Measurements from ENCODE around the gene ETS1. TPM values are rescaled to one million over a fixed set of nuclear protein-coding genes. Genes with fewer than 3 reads are reported as not detected.

ETS1 gene
- total RNA-seq, 1 experiment from 2014 or later: 53.8 TPM

GRCh38 chr11:128494418-128495332 lies 92.7 kb downstream of the ETS1 start:
- H3K4me3 ChIP-seq: no peak overlapping the region
- no peak overlapping the region for H3K27ac ChIP-seq
- H3K36me3 ChIP-seq: peaks cover 37% of the 10 kb centered on the region
- no peaks in the 10 kb centered on the region for H3K9me3 ChIP-seq (replicated peaks)
- peaks cover 80% of the 10 kb centered on the region for H3K4me1 ChIP-seq (replicated peaks)
- DNase-seq (ENCODE audit: low read depth in 1 of 2, low spot score in 2 of 2): no peak
- no peaks in the 10 kb centered on the region for H3K27me3 ChIP-seq (replicated peaks)

GRCh38 chr11:128493570-128493965 lies 93.8 kb downstream of the ETS1 start:
- peaks cover 68% of the 10 kb centered on the region for H3K4me1 ChIP-seq (replicated peaks)
- H3K27me3 ChIP-seq (replicated peaks): no peaks in the 10 kb centered on the region
- no peaks in the 10 kb centered on the region for H3K9me3 ChIP-seq (replicated peaks)
- no peak overlapping the region for H3K27ac ChIP-seq
- H3K4me3 ChIP-seq: no peak overlapping the region
- H3K36me3 ChIP-seq: peaks cover 48% of the 10 kb centered on the region
- no peak for DNase-seq (ENCODE audit: low read depth in 1 of 2, low spot score in 2 of 2)

- H3K27me3 ChIP-seq (replicated peaks): no peaks in the 10 kb centered on the region
- peaks cover 63% of the 10 kb centered on the region for H3K4me1 ChIP-seq (replicated peaks)
- H3K4me3 ChIP-seq: no peak overlapping the region
- no peak for DNase-seq (ENCODE audit: low read depth in 1 of 2, low spot score in 2 of 2)
- H3K36me3 ChIP-seq: peaks cover 54% of the 10 kb centered on the region
- no peaks in the 10 kb centered on the region for H3K9me3 ChIP-seq (replicated peaks)
- peak overlapping the region; percentile 22 for H3K27ac ChIP-seq
Observed at GRCh38 chr11:128492903-128493569, 94.3 kb downstream of the ETS1 start.

- no peaks in the 10 kb centered on the region for H3K27me3 ChIP-seq (replicated peaks)
- H3K4me1 ChIP-seq (replicated peaks): peaks cover 57% of the 10 kb centered on the region
- DNase-seq (ENCODE audit: low read depth in 1 of 2, low spot score in 2 of 2): peak in 1 of 2 experiments; percentile 47
- peak overlapping the region; percentile 22 for H3K27ac ChIP-seq
- no peaks in the 10 kb centered on the region for H3K9me3 ChIP-seq (replicated peaks)
- H3K36me3 ChIP-seq: peaks cover 57% of the 10 kb centered on the region
- H3K4me3 ChIP-seq: no peak overlapping the region
Observed at GRCh38 chr11:128492461-128492860, 94.9 kb downstream of the ETS1 start.

- Histone ChIP-seq H3K4me1 (replicated peaks) (peaks cover 46% of the 10 kb centered on the region), H3K36me3 (peaks cover 66% of the 10 kb centered on the region), H3K27me3 (replicated peaks) (no peaks in the 10 kb centered on the region), H3K9me3 (replicated peaks) (no peaks in the 10 kb centered on the region), H3K4me3 (no peak overlapping the region), H3K27ac (no peak overlapping the region)
- DNase-seq (ENCODE audit: low read depth in 1 of 2, low spot score in 2 of 2): no peak
Observed at GRCh38 chr11:128491195-128491936, 96.0 kb downstream of the ETS1 start.

GRCh38 chr11:128490092-128490491 lies 97.3 kb downstream of the ETS1 start:
- Histone ChIP-seq H3K4me3 (no peak overlapping the region), H3K27me3 (replicated peaks) (no peaks in the 10 kb centered on the region), H3K36me3 (peaks cover 74% of the 10 kb centered on the region), H3K27ac (no peak overlapping the region), H3K4me1 (replicated peaks) (peaks cover 34% of the 10 kb centered on the region), H3K9me3 (replicated peaks) (no peaks in the 10 kb centered on the region)
- no peak for DNase-seq (ENCODE audit: low read depth in 1 of 2, low spot score in 2 of 2)

GRCh38 chr11:128488471-128488870 lies 98.9 kb downstream of the ETS1 start:
- Histone ChIP-seq H3K36me3 (peaks cover 88% of the 10 kb centered on the region), H3K4me3 (no peak overlapping the region), H3K27me3 (replicated peaks) (no peaks in the 10 kb centered on the region), H3K4me1 (replicated peaks) (peaks cover 27% of the 10 kb centered on the region), H3K27ac (no peak overlapping the region), H3K9me3 (replicated peaks) (no peaks in the 10 kb centered on the region)
- no peak for DNase-seq (ENCODE audit: low read depth in 1 of 2, low spot score in 2 of 2)

GRCh38 chr11:128487978-128488377 lies 99.4 kb downstream of the ETS1 start:
- Histone ChIP-seq H3K4me3 (no peak overlapping the region), H3K9me3 (replicated peaks) (no peaks in the 10 kb centered on the region), H3K27me3 (replicated peaks) (no peaks in the 10 kb centered on the region), H3K36me3 (peaks cover 89% of the 10 kb centered on the region), H3K27ac (no peak overlapping the region), H3K4me1 (replicated peaks) (peaks cover 27% of the 10 kb centered on the region)
- DNase-seq (ENCODE audit: low read depth in 1 of 2, low spot score in 2 of 2): no peak

GRCh38 chr11:128484172-128484571 lies 103.2 kb downstream of the ETS1 start:
- DNase-seq (ENCODE audit: low read depth in 1 of 2, low spot score in 2 of 2): no peak
- no peak overlapping the region for H3K4me3 ChIP-seq
- H3K4me1 ChIP-seq (replicated peaks): peaks cover 33% of the 10 kb centered on the region
- H3K9me3 ChIP-seq (replicated peaks): no peaks in the 10 kb centered on the region
- peaks cover 88% of the 10 kb centered on the region for H3K36me3 ChIP-seq
- H3K27ac ChIP-seq: no peak overlapping the region
- no peaks in the 10 kb centered on the region for H3K27me3 ChIP-seq (replicated peaks)

GRCh38 chr11:128483211-128483788 lies 104.1 kb downstream of the ETS1 start:
- Histone ChIP-seq H3K27ac (no peak overlapping the region), H3K36me3 (peaks cover 87% of the 10 kb centered on the region), H3K9me3 (replicated peaks) (no peaks in the 10 kb centered on the region), H3K4me1 (replicated peaks) (peaks cover 33% of the 10 kb centered on the region), H3K27me3 (replicated peaks) (no peaks in the 10 kb centered on the region), H3K4me3 (no peak overlapping the region)
- DNase-seq (ENCODE audit: low read depth in 1 of 2, low spot score in 2 of 2): no peak

- Histone ChIP-seq H3K4me1 (replicated peaks) (peaks cover 33% of the 10 kb centered on the region), H3K9me3 (replicated peaks) (no peaks in the 10 kb centered on the region), H3K27me3 (replicated peaks) (no peaks in the 10 kb centered on the region), H3K36me3 (peaks cover 82% of the 10 kb centered on the region), H3K27ac (peak overlapping the region; percentile 21; the same call in 1 of the 2 replicates), H3K4me3 (no peak overlapping the region)
- DNase-seq (ENCODE audit: low read depth in 1 of 2, low spot score in 2 of 2): peak in 1 of 2 experiments; percentile 42
Observed at GRCh38 chr11:128482512-128483191, 104.7 kb downstream of the ETS1 start.

GRCh38 chr11:128482092-128482491 lies 105.3 kb downstream of the ETS1 start:
- H3K36me3 ChIP-seq: peaks cover 84% of the 10 kb centered on the region
- H3K4me1 ChIP-seq (replicated peaks): peaks cover 33% of the 10 kb centered on the region
- peak overlapping the region; percentile 21; the same call in 1 of the 2 replicates for H3K27ac ChIP-seq
- no peak for DNase-seq (ENCODE audit: low read depth in 1 of 2, low spot score in 2 of 2)
- no peak overlapping the region for H3K4me3 ChIP-seq
- no peaks in the 10 kb centered on the region for H3K9me3 ChIP-seq (replicated peaks)
- no peaks in the 10 kb centered on the region for H3K27me3 ChIP-seq (replicated peaks)

- Histone ChIP-seq H3K9me3 (replicated peaks) (no peaks in the 10 kb centered on the region), H3K27me3 (replicated peaks) (no peaks in the 10 kb centered on the region), H3K4me3 (no peak overlapping the region), H3K36me3 (peaks cover 88% of the 10 kb centered on the region), H3K4me1 (replicated peaks) (peaks cover 33% of the 10 kb centered on the region), H3K27ac (no peak overlapping the region)
- no peak for DNase-seq (ENCODE audit: low read depth in 1 of 2, low spot score in 2 of 2)
Observed at GRCh38 chr11:128481135-128481534, 106.2 kb downstream of the ETS1 start.

Data from SJSA1 (cell line).